HUES64 (cell line): ENCODE results near the gene LPP.

ENCODE experiments used
- H3K27ac ChIP-seq: 2 replicates; pipeline ENCODE4 v1.7.0; 2013; ENCODE audit warnings: low read depth, low read length, inconsistent platforms
- H3K27me3 ChIP-seq: 2 replicates; pipeline ENCODE4 v1.6.1; 2013; ENCODE audit warnings: mild to moderate bottlenecking, low read length; ENCODE audit not compliant: insufficient read depth
- H3K36me3 ChIP-seq: 2 replicates; pipeline ENCODE4 v1.6.1; 2013; ENCODE audit warnings: mild to moderate bottlenecking, low read length; ENCODE audit not compliant: insufficient read depth
- H3K4me1 ChIP-seq: 2 replicates; pipeline ENCODE4 v1.6.1; 2013; ENCODE audit warnings: mild to moderate bottlenecking, low read length, moderate library complexity; ENCODE audit not compliant: insufficient read depth
- H3K4me3 ChIP-seq: 2 replicates; pipeline ENCODE4 v1.5.1; 2013; ENCODE audit warnings: mild to moderate bottlenecking, low read length, moderate library complexity
- H3K9ac ChIP-seq: 2 replicates; pipeline ENCODE4 v1.6.1; 2013; ENCODE audit warnings: mild to moderate bottlenecking, low read depth, low read length
- H3K9me3 ChIP-seq: 2 replicates; pipeline ENCODE4 v1.6.1; 2013; ENCODE audit warnings: low read depth, low read length; ENCODE audit not compliant: insufficient read depth
- WGBS: fragments of 150-250, 120-280 bp; methylation state at CpG from one replicate; pipeline ENCODE4 v1.1.7; 2013; ENCODE audit warnings: missing lambda C conversion rate; 5-methylcytosine and 5-hydroxymethylcytosine counted together

Gene LPP

DNA sequence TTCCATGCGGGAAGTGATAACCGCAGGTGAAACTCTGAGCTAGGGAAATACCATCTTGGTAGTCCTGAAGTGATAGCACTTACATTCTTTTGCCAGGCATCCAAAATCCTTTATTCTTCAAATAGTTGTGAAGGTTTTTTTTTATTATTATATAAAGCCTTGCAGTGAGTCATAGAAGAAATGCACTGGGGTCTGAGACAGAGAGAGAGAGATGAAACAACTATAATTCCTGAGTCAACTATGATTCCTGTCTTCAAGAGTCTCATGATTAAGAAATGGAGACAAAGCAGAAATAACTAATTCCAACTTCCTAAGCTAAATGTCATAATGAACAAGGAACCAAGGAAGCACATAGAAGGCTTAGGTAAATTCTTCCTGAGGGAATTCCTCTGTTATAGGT is 495.6 kb downstream of the LPP start:
- Histone ChIP-seq H3K27me3 (no peaks in the 10 kb centered on the region), H3K36me3 (no peaks in the 10 kb centered on the region), H3K4me1 (no peaks in the 10 kb centered on the region), H3K27ac (no peak overlapping the region), H3K9me3 (no peaks in the 10 kb centered on the region), H3K4me3 (no peak overlapping the region), H3K9ac (no peak overlapping the region)
- 92% methylated on average over 2 of the region's 2 CpGs for WGBS

DNA sequence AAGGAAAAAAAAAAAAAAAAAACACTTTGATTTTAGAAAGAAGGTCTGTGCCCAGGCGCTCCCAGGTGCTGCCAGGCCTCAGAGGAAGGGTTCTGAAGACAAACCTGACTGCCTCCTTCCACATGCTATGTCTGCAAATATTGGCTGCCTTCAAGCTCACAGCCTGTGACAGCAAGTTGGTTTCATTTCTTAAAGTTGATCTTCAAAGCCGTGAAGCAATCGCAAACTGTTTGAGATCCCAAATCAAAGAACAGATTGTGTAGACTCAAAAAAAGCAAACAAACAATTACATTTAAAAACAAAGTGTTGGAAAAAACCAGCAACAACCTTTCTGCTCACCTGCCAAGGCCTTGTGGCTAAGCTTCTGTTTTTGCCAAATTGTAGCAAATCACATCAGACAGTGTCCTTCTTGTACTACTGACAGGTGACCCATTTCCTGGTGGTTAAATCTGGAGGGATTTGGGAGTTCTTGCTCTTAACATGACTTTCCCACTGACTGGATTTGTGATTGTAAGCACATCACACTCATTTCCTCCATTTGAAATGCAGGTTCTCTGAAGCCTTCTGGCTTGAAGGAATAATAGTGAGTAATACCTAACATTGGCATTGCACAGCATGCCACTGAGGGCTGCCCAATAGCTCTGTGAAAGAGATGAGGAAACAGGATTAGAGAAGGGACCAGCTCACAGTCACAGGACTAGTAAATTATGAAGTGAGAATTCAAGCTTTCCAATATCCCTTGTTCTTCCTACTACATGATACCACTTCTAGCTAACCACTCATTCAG is 502.4 kb downstream of the LPP start:
- Histone ChIP-seq H3K9ac (no peak overlapping the region), H3K36me3 (no peaks in the 10 kb centered on the region), H3K27me3 (no peaks in the 10 kb centered on the region), H3K4me1 (peaks cover 8% of the 10 kb centered on the region; the same call in 1 of the 2 replicates), H3K9me3 (no peaks in the 10 kb centered on the region), H3K27ac (no peak overlapping the region), H3K4me3 (no peak overlapping the region)
- WGBS: 99% methylated on average over 3 of the region's 3 CpGs

DNA sequence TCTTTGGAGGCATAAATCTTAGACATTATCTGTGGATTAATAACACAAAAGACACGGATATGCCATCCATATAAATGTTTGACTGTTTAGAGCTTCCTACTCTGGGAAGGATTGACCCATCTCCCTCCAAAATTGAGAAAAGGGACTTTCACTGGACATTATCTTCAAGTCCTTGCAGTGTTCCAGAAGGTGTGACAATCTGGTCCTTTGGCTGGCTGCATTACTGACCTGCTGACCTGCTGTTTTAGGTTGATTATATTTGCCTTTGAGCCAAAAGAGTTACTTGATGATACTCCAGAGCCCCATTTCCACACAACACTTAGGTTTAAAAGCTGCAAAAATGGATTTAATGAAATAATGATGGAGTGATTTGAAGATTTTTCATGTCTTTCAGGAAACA is 504.6 kb downstream of the LPP start:
- peaks cover 8% of the 10 kb centered on the region; the same call in 1 of the 2 replicates for H3K4me1 ChIP-seq

DNA sequence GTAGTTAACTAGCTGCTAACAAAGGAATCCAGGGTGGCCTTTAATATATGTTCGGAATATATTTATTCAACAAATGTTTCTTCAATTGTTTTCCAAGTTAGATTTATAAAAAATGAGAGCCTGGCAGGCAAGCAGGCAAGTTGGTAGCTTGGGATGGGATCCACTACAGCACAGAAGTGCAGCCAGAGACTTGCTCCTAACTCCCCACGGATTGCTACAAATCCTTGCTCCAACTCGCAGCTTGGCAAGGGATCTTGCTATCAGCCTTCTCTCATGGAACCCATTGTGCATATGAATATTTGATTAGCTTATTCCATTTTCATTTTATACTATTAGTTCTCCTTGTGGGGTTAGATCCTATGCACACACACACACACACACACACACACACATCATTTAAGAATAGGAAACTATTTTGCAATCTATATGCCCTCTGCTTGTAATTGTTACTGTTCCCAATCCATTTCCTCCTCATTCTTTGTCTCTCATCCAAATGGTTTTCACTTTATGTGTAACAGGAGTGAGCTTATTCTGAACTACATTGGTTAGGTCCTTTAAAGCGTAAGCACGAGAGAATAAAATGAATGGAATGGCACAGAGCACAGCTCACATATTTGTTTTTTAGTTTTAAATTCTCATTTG is 505.6 kb downstream of the LPP start:
- H3K36me3 ChIP-seq: no peaks in the 10 kb centered on the region
- no peak overlapping the region for H3K27ac ChIP-seq
- H3K9ac ChIP-seq: no peak overlapping the region
- H3K4me1 ChIP-seq: peaks cover 8% of the 10 kb centered on the region; the same call in 1 of the 2 replicates
- no peaks in the 10 kb centered on the region for H3K9me3 ChIP-seq
- 80% methylated on average over 4 of the region's 5 CpGs for WGBS
- no peaks in the 10 kb centered on the region for H3K27me3 ChIP-seq
- H3K4me3 ChIP-seq: no peak overlapping the region

More for the DNA sequence above, 504.6 kb downstream of the LPP start:
- H3K9me3 ChIP-seq: no peaks in the 10 kb centered on the region
- H3K36me3 ChIP-seq: no peaks in the 10 kb centered on the region
- no peak overlapping the region for H3K27ac ChIP-seq
- 91% methylated on average over 1 of the region's 1 CpG for WGBS
- H3K4me3 ChIP-seq: no peak overlapping the region
- no peak overlapping the region for H3K9ac ChIP-seq
- no peaks in the 10 kb centered on the region for H3K27me3 ChIP-seq

DNA sequence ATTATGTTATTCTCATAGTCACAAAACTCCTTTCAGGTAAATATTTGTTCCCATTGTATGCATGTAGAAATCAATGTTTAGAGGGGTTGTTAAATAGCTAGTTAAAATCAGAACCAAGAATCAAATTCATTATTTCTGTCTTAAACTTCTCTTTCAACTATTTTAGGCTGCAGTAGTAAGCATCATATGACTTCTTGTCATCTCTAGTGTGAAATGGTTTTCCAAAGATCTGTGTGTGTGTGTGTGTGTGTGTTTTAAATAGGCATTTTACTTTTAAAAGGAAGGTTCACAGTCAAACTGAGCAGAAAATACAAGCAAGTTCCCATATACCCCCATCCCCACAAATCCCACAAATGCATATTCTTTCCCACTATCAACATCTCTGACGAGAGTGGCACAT is 506.5 kb downstream of the LPP start:
- Histone ChIP-seq H3K27ac (no peak overlapping the region), H3K9ac (no peak overlapping the region), H3K4me1 (peaks cover 8% of the 10 kb centered on the region; the same call in 1 of the 2 replicates), H3K27me3 (no peaks in the 10 kb centered on the region), H3K36me3 (no peaks in the 10 kb centered on the region), H3K4me3 (no peak overlapping the region), H3K9me3 (no peaks in the 10 kb centered on the region)
- 100% methylated on average over 1 of the region's 1 CpG for WGBS

DNA sequence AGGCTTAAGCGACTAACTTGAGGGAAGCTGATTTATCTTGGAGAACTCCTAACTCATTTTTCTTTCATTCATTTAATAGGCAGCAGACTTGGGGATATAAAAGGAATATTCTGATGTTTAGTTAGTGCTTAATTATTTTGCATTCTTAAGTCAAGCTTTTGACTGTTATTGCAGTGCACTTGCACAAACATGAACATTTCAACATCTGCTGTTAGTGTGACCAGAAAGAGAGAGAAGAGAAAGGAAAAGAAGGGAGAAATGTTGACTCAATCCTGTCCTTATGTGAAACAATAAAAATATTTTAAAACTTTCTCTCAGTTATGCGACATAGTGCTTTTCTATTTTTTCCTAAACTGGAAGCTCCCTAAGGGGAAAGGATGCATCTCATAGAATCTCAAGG is 507.8 kb downstream of the LPP start:
- H3K9ac ChIP-seq: no peak overlapping the region

DNA sequence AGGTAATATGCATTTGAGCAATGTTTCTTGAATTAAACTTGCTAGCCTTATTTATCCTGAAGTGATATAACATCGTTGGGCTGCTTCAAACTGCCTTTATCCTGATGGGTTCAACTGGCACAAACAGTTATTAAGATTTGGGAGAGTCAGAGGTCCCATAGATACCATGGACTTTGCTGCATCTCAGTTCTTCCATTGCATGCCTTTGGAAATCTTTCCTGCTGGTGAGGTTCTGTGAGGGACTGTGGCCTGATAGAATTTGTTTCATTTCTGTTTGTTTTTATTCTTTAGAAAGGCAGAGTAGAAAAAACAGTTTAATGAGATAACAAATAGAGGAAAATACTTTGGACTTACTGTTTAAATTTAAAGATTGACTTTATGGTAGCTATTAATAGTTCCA is 508.3 kb downstream of the LPP start:
- no peaks in the 10 kb centered on the region for H3K4me1 ChIP-seq
- no peak overlapping the region for H3K27ac ChIP-seq
- no peaks in the 10 kb centered on the region for H3K36me3 ChIP-seq
- no peaks in the 10 kb centered on the region for H3K9me3 ChIP-seq
- WGBS: 82% methylated on average over 1 of the region's 1 CpG
- H3K4me3 ChIP-seq: no peak overlapping the region
- no peak overlapping the region for H3K9ac ChIP-seq
- no peaks in the 10 kb centered on the region for H3K27me3 ChIP-seq

More for the DNA sequence above, 507.8 kb downstream of the LPP start:
- H3K4me1 ChIP-seq: 0 out of 2 replicates have a peak, but pooled peaks cover under 1% of the 10 kb centered on the region
- H3K9me3 ChIP-seq: no peaks in the 10 kb centered on the region
- H3K36me3 ChIP-seq: no peaks in the 10 kb centered on the region
- WGBS: 100% methylated on average over 2 of the region's 2 CpGs
- no peak overlapping the region for H3K27ac ChIP-seq
- H3K4me3 ChIP-seq: no peak overlapping the region
- H3K27me3 ChIP-seq: no peaks in the 10 kb centered on the region

DNA sequence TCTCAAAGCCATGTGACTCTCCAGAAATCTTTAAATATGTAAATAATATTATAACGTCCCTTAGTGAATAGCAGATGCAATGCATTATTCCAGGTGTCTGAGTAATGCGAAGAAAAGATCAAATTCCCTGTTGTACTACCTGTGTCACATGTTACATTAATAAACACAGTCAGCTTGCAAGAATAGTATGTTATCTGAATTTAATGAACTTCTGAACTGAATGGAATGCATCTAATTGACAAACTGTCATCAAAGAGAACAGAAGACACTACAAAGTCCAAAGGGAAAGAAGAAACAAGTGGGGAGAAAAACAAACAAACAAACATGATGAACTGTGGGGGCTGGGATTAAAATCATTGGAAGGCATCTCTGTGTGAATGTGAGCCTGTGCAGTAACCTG is 508.8 kb downstream of the LPP start:
- WGBS: 100% methylated on average over 1 of the region's 2 CpGs
- Histone ChIP-seq H3K9me3 (no peaks in the 10 kb centered on the region), H3K4me1 (no peaks in the 10 kb centered on the region), H3K27ac (no peak overlapping the region), H3K9ac (no peak overlapping the region), H3K27me3 (no peaks in the 10 kb centered on the region), H3K36me3 (no peaks in the 10 kb centered on the region), H3K4me3 (no peak overlapping the region)

DNA sequence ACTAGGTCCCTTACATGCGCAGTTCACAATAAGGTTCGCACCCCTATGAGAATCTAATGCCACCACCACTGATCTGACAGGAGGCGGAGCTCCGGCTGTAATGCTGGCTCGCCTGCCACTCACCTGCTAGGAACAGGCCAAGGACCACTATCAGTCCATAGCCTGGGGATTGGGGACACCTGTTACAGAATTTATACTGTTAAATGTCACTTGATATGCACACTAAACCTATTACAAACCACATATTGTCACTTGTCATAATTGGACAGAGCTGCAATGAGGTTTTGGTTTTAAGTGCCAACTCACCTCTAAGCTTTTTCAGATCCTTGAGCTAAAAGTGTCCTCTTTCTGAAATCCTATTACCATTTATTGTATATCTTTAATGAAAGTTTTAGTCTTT is 509.9 kb downstream of the LPP start:
- Histone ChIP-seq H3K27me3 (no peaks in the 10 kb centered on the region), H3K4me1 (no peaks in the 10 kb centered on the region), H3K27ac (no peak overlapping the region), H3K9me3 (no peaks in the 10 kb centered on the region), H3K36me3 (no peaks in the 10 kb centered on the region), H3K9ac (no peak overlapping the region), H3K4me3 (no peak overlapping the region)
- WGBS: 93% methylated on average over 5 of the region's 5 CpGs

DNA sequence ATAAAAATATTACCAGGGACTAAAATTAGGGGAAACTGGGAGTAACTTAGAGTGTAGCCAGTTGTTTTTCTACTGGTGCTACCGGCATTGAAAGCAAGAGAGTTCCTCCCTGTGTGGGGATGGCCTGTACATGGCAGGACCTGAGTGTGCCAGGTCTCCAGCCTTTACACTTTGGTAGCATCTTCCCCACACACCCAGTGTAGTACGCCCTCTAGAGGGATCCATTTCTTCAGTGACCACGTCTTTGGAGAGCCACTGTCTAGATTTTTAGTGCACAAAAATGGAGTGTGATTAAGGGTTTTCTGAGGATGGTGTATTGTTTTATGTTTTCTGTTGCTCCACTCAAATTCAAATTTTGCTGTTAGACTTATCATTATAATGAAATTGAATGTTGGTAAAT is 510.8 kb downstream of the LPP start:
- Histone ChIP-seq H3K27me3 (no peaks in the 10 kb centered on the region), H3K4me3 (no peak overlapping the region), H3K27ac (no peak overlapping the region), H3K9ac (no peak overlapping the region), H3K36me3 (no peaks in the 10 kb centered on the region), H3K9me3 (no peaks in the 10 kb centered on the region), H3K4me1 (no peaks in the 10 kb centered on the region)
- WGBS: 77% methylated on average over 3 of the region's 3 CpGs

DNA sequence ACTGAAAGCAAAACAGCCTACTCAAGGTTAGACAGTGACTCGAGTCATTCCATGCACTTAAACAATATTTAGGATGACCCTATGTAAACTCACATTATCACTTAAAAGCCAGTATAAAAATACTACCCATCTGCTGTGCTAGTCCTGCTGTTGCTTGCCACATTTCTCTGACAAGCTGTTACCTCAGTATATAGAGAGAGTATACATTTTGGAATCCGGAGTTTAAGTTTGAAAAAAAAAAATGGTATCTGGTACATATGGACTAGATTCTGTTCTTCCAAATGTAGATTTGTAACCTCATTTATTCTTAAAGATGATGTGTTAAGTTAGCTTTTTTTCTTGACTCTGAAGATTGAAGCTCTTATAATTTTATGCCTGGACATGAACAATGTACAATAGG is 514.0 kb downstream of the LPP start:
- no peak overlapping the region for H3K4me3 ChIP-seq
- WGBS: 86% methylated on average over 2 of the region's 2 CpGs
- no peaks in the 10 kb centered on the region for H3K36me3 ChIP-seq
- H3K27me3 ChIP-seq: no peaks in the 10 kb centered on the region
- no peak overlapping the region for H3K27ac ChIP-seq
- no peaks in the 10 kb centered on the region for H3K9me3 ChIP-seq
- no peak overlapping the region for H3K9ac ChIP-seq
- H3K4me1 ChIP-seq: peaks cover 10% of the 10 kb centered on the region; the same call in 1 of the 2 replicates
